CD4-positive, alpha-beta T cell treated with Interferon gamma for 1 hour (primary cell): ENCODE measurements around the gene ZNF687.

ENCODE experiments used
- DNase-seq: peaks from one replicate; pipeline ENCODE4 v3.0.0-alpha.2; 2020

ZNF687 gene

GRCh38 chr1:151281969-151282882, at the start of gene ZNF687:
Gene ZNF687, plus strand, starts transcription at chr1:151282299. Its CDS starts 3,993 bp downstream, at chr1:151286292.
- peak; percentile 100 for DNase-seq

- DNase-seq = no peak
These were observed 46.9 kb upstream of the ZNF687 start for GRCh38 chr1:151235235-151235634.

GRCh38 chr1:151237678-151238466, 44.2 kb upstream of the ZNF687 start:
- DNase-seq = no peak

GRCh38 chr1:151238467-151238739, 43.7 kb upstream of the ZNF687 start:
- no peak for DNase-seq

GRCh38 chr1:151242442-151242841, 39.7 kb upstream of the ZNF687 start:
- DNase-seq = no peak

GRCh38 chr1:151243683-151244216, 38.3 kb upstream of the ZNF687 start:
- DNase-seq = no peak

GRCh38 chr1:151246786-151247185, 35.3 kb upstream of the ZNF687 start:
- no peak for DNase-seq

GRCh38 chr1:151251656-151252470, 30.2 kb upstream of the ZNF687 start:
- peak; percentile 71 for DNase-seq

GRCh38 chr1:151254217-151255213, 27.6 kb upstream of the ZNF687 start, which contains the start of gene PSMD4:
Gene PSMD4, plus strand, starts transcription at chr1:151254734. Its CDS starts 49 bp downstream, at chr1:151254783.
- DNase-seq = peak; percentile 95

GRCh38 chr1:151255381-151255780, 26.7 kb upstream of the ZNF687 start:
- DNase-seq = no peak

GRCh38 chr1:151259351-151259750, 22.7 kb upstream of the ZNF687 start:
- DNase-seq = no peak

GRCh38 chr1:151265446-151266236, 16.5 kb upstream of the ZNF687 start:
- no peak for DNase-seq

- no peak for DNase-seq
These were observed 15.8 kb upstream of the ZNF687 start for GRCh38 chr1:151266315-151266714.

GRCh38 chr1:151266821-151267220, 15.3 kb upstream of the ZNF687 start:
- no peak for DNase-seq

- no peak for DNase-seq
These were observed 14.3 kb upstream of the ZNF687 start for GRCh38 chr1:151267760-151268159.

- no peak for DNase-seq
These were observed 8.1 kb upstream of the ZNF687 start for GRCh38 chr1:151273924-151274466.

GRCh38 chr1:151275341-151275740, 6.8 kb upstream of the ZNF687 start:
- DNase-seq = peak; percentile 23

GRCh38 chr1:151277249-151277648, 4.8 kb upstream of the ZNF687 start:
- peak; percentile 13 for DNase-seq

GRCh38 chr1:151281225-151281968, 702 bp upstream of the ZNF687 start:
- DNase-seq = peak; percentile 92
